Limb (tissue), 2 donors: ENCODE measurements around the gene EEIG1.

Experiments
- DNase-seq, 2 donors: peaks; one replicate each; pipeline ENCODE4 v3.0.0-alpha.2; 2016; ENCODE audit errors: extremely low spot score in 2 of 2

The EEIG1 gene

DNA sequence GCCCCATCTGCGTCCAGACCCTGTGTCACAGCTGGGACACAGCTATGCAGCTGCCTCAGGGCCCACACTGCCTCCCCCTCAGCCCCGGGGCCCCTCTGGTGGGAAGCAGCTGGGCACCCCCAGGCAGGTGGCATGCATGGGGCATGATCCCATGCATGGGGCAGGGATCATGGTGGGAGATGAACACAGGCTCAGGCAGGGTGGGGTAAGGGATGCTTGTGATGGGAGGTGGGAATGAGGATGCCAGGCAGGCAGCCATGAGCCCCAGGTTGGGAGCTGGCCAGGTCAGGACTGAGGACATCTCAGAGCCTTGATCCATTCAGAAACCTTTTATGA lies 19.7 kb downstream of the EEIG1 start:
- DNase-seq: no peak

DNA sequence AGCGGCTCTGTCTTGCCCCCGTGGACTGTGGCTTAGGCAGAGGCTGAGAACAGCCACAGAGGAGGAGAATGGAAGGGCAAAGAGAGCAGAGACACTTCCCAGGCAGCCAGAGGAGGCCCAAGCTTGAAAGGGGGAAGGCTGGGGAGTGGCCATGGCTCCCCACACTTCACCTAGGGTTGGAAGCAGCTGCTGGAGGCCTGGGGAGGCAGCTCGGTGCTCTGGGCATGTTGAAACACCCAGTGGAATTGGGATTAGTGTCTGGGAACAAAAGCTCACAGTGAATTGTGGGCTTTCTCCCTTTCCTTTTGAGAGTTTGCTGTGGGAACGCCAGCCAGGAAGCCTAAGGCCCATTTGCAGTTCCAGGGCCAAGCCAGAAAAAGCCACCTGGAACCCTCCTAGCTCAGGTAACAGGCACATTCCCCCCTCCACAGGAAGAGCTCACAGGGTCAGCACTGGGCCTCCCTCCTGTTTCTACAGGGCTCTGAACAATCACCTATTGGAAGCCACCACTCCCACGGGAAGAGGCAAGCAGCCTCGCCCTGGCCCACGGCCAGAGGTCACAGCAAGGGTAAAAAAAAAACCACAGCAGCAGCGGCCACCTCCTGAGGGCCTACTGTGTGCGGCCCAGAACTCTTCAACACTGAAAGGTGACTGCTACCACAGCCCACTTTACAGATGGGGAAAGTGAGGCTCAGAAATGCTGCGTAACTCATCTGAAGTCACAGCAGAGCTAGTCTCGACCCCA lies 20.2 kb downstream of the EEIG1 start:
- DNase-seq: no peak

DNA sequence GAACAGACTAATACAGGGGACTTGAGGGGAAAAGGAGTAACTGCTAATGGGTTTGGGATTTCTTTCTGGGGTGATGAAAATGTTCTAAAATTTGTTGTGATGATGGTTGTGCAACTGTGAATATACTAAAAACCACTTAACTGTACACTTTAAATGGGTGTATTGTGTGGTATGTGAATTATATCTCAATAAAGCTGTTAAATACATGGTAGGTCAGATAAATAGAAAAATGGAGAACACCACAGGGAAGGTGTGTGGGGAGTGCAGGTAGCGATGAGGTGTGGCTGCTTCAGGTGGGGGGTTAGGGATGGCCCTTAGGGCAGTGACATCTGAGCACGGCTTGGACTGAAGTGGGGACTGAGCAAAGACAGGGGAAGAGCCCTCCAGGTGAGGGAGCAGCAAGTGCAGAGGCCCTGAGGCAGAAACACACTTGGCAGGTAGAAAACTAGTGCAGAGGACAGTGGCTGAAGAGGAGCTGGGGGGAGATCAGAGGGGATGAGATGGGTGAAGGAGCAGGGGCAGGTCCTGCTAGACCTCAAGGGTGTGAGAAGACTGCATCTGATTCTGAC lies 20.9 kb downstream of the EEIG1 start:
- no peak for DNase-seq

DNA sequence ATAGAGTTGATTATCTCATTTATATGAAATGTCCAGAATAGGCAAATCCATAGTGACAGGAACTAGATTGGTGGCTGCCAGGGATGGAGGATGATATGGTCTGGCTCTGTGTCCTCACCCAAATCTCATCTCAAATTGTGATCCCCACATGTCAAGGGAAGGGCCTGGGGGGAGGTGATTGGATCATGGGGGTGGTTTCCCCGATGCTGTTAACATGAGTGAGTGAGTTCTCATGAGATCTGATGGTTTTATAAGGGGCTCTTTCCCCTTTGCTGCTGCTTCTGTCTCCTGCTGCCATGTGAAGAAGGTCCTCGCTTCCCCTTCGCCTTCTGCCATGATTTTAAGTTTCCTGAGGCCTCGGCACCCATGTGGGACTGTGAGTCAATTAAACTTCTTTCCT lies 21.4 kb downstream of the EEIG1 start:
- no peak for DNase-seq

DNA sequence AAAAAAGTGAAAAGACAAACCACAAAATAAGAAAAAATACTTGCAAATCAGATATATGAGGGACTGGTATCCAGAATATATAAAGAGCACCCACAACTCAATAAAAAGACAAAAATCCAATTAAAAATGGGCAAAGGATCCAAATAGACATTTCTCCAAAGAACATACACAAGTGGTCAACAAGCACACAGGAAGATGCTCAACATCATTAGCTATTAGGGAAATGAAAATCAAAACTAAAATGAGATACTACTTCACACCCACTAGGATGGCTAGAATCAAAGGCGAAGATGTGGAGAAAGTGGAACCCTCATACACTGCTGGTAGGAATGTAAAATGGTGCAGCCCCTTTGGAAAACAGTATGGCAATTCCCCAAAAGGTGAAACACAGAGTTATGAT lies 22.1 kb downstream of the EEIG1 start:
- no peak for DNase-seq

DNA sequence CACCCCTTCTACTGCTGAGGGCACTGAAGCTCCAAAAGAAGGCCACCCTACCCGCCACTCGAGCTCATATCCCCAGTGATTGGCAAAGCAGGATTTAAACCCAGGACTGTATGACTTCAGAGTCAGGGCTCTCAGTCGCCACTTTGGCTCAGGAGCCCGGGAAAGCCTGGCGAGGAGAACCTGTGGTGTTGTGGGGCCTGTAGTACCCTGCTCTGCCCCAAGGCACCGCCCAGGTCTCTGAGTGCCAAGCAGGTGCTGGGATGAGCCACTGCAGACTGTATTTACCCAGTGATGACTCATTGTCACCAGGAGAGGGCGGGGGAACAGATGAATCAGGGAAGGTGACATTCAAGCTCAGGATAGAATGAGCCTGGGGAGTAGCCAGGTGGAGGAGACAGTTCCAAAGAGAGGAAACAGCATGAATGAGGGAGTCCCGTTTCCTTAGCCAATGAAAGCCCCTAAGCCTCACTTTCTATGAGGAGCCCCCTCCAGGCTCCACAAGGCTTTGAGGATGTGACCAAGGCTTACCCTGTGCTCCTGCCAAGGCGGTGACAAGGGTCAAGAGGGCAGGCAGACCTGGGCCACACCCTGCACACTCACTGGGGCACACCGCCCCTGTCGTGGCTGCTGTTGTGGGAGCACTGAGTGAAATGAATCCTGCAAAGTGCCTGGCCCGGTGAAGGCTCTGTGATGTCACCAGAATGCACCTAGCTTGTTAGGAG lies 25.3 kb downstream of the EEIG1 start:
- no peak for DNase-seq

DNA sequence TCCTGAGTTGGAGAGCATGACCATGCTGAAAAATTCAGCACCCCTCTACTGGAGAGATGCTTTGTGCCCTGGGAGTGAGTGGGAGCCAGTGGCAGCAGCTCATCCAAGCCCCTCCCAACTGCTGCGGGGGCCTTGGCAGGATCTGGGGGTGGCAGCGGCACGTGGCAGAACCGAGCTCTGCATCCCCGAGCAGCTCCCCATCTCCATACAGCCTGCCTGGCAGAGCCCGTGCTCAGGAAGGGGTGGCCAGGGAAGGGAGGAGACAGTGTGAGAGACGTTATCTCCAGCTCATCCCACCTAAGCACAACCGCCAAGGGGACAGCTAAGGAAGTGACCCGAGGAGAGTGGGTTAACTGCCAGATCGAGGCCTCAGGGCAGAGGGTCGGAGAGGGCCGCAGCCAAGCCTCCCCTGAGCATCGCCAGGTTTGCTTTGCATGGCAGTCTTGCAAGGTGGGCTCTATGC lies 25.9 kb downstream of the EEIG1 start:
- DNase-seq: no peak

DNA sequence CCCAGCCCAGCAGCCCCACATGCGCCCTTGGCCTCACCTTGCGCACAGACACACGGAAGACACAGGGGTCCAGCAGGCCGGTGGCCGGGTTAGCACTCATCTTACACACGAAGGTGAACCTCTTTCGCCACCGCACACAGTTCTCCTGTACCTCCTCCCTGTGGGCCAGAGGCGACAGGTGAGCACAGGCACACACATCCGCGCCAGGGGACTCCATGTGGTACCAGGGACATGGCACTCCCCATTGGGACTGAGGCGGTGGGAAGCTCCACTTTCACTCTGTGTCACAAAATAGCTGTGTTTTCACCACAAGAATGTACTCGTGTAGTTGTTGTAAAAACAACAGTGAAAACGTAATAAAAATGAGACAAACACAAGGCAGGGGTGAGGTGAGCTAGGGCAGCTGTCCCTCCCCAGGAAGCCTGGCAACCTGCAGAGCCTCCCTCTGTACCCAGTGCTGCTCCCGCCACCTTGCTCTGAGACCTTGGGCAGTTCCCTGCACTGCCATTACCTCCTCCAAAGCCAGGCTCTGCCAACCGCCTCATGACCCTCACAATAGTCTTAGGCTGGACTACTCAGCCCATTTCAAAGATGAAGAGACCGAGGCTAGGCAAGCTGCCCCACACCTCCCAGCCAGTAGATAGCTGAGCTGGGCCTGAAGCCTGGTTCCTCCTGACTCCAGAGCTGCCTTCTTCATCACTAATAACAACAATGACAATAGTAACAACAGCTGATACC lies 26.9 kb downstream of the EEIG1 start:
- DNase-seq: no peak

DNA sequence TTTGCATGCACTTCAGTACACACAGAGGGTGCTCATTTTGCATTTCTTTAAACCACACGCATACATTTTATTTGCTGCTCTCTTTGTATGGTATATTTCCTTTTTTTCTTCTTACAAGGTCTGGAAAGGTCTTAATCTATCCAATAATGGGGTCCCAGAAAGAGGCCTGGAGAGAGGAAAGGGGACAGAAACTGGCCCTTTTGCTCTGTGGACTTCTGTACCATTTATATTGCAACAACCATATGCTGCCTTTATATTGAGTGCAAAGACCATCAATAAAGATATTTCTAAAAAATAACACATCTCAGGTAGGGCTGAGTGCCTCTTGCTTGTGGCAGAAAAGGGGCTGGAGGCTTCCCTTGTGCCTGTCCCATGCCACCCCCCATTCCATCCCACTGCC lies 27.6 kb downstream of the EEIG1 start:
- no peak for DNase-seq

DNA sequence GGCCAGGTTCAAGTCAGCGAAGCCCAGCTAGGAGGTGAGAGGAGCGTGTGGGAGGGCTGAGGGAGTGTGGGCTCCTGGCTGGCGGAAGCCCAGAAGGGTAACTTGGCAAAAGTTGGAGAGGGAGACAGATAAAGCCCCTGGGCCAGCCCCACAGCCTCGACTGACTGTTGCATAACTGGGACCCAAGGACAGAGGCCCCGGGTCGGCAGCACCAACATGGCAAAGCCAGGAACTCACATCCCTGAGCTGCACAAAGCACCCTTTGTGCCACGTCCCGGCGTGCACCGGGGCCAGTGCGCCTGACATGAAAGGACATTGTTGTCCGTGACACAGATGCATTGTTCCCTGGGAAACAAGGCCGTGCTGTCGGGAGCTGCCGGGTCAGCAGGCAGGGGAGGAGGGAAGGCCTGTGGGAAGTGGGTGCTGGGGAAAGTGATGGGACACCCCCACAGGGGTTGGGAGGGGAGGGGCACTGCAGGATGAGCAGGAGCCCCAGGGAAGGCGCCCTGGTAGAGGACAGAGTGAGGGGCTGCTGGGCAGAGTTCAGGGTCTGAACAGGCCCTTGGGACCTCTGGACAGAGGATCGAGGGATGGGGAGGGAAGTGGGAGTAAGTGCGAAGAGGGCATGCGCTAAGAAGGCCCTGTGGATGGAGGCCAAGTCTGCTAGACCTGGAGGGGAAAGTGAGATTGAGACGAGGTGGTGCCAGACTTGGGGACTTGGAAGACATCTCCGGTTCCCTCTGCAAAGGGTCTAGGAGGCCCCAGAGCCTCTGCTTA lies 30.1 kb downstream of the EEIG1 start:
- peak in 1 of 2 donors; percentile 63 for DNase-seq

DNA sequence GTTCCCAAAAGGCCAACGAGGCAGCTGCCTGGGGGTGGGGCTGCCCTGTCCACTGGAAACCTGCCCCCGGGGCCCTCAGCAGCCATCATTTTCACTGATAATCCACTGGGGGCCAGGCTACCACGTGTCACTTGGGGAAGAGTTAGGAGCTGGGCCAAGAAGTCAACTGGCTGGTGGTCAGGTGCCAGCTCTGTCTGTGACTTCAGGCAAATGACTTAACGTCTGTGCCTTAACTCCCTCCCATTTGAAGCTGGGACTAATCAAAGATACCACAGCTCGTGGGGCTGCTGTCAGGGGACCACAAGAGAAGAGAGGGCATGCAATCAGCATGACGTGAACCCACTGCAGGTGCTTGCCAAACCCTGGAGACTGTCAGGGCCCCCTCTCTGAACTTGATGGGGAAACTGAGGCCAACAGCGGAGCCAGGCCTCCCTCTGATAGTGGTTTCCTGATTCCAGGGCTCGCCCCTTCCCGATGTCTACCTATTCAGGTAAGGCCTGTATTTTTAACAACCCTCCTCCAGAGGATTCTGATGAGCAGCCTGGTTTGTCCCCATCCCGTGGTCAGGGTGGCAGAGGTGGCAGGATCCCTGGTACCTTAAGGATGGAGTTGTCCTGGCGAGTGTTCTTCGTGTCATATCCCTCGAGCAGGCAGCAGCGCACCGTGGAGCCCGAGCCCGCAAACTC lies 30.8 kb downstream of the EEIG1 start:
- no peak for DNase-seq

DNA sequence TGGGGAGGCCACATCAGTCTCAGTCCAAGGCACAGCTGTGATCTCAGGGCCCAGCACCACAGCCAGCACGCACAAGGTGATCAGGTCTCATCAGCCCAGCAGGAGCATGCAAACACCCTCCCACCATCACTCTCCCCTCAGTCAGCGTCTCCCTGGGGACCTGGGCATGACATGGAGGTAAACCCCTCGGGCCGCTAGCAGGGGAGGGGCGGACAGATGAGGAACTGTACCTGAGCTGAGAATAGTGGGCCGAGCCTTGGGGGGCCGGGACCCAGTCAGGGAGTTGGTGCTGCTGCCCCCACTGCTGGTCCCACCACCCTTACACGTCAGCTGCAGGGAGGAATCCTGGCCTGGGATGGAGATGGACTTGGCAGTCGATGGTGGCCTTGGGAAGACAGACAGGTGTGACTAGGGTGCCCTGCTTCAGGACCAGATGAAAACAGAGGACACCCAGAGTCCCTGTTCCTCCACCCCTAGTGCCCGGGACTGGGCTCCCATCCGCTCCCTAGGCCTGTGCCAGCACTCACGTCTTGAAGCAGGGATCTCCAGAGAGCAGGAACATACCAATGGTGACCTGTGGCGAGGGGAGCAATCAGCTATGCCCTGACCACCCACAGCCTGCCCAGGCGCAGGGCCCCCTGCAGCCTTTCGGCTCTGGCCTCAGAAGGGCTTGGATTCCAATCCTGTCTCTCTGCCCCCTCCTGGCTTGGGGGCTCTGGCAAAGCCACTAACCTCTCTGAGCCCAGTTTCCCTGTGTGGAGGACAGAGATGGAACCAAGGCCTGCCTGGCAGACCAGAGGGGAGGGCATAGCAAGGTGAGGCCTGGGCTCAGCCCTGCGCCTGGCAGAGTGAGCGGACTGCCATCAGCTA lies 32.7 kb downstream of the EEIG1 start:
- no peak for DNase-seq

DNA sequence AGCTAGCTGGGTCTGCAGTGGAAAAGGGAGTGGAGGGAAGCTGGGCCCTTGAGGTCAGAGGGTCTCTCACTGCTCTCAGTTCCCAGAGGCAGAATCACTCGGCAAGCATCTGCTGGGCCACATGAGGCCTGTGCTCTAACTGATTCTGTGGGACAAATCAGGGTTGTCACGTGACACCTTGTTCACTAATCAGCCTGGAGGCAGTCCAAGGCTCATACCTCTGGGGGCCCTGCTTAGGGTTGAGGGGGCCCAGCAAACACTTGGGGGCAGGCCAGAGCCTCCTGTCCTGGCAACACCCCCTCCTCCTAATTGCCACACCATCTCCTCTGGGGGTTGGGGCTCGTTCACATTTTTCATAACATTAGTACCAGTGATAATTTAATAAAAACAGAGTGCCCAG lies 34.1 kb downstream of the EEIG1 start:
- DNase-seq: no peak

DNA sequence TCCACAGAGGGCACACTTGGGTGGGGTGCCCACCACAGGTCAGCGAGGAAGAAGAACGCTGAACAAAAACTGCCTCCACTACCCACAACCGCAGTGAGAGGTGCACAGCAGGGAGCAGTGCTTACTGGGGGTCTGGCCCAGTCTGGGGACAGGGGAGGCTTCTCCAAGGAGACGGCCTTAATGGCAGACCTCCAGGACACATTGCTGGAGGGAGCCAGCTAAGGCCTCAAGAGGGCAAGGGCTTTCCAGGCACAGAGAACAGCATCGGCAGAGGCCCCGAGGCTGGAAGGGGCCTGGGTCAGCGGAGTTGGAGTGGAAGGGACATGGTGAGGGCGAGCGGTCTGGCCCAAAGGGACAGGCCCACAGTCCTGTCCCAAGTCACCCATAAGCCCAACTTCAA lies 34.8 kb downstream of the EEIG1 start:
- no peak for DNase-seq

DNA sequence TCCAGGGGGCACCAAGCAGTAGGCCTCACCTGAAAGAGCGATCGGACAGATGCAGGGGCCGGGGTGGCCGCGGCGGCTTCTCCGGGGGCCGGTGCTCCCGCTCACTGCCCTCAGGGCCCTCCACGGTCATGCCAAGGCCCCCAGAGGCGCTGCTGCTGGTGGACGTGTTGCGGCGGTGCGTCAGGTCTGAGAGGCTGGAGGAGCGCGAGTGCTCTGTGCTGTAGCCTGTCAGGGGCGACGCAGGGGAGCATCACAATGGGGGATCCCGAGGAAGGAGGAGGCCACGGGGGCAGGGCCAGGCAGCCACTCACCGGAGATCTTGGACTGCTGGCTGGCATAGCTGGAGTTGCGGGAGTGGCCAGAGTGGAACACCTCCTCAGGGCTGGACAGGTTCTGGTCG lies 35.5 kb downstream of the EEIG1 start:
- no peak for DNase-seq

DNA sequence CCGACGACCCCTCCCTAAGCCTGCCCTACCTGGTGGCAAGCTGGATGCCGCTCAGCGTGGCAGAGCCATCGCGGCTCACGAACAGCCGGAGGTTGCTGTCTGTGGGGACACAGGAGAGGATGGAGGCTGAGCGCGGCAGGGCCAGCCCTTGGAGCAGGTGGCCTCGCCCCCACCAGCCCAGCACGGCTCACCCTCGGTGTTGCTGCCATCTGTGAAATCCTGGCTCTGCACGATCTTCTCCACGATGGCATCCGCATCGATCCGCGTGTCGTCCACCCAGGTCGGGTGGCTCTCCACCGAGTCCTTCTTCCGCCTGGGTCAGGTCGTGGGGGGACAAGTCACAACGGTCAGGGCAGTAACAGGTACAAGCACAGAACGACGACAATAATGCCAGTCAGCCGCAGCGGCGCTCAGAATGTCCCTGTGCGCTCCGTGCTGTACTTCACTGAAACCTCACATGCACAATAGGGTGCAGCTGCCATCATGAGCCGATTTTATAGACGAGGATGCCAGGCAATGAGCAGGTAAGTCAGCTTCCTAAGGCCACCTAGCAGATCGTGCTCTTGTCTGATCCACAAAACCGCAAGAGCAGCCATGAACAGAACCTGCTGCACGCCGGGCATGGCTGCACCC lies 36.1 kb downstream of the EEIG1 start:
- DNase-seq: no peak

DNA sequence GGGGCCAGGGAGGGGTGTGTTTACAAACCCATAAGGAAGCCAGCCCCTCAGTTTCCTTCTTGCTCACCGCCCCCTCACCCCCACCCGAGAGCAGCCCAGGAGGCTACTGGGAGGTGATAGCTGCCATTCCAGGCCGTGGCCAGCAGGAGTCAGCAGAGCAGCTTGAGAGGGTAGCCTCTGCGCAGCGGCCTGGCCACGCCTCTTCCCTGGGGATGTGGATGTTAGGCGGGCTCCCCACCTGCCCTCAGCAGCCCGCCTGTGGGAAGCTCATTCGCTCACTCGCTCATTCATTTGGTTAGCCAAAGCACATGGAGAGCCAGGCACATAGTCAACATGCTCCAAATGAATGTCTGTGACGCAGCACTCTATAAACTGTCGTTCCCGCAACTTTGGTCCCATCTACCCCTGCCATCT lies 37.1 kb downstream of the EEIG1 start:
- DNase-seq: peak; percentile 61 to 85

DNA sequence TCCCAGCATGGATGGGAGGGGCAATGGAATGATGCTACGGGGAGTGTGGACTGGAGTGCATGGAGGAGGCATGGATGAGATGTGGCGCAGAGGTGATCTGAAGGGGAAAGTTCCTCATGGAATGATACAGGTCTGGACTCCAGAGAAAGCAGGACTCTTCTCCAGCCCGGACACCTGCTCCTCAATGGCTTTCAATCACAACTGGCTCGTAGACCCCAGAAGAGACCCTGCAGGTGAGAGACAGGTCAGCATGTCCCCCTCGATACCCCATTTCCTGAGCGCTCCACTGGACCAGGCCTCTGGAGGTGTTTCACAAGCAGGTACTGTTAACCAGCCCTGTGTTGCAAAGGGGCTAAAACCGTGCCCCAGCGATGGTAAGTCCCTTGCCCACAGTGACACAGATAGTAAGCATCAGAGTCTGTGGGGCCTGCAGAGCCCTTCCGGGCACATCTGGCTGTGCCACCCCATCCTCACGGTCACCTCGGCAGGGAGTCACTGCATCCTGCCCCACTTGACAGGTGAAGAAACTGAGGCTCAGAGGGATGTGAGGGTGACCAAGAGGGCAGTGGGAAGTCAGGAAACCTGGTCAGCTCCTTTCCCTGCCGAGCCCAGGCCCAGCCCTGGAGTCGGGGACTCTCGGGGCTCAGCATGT lies 37.7 kb downstream of the EEIG1 start:
- DNase-seq: no peak
